ENCODE results near the gene MYO5A.

MYO5A gene

DNA sequence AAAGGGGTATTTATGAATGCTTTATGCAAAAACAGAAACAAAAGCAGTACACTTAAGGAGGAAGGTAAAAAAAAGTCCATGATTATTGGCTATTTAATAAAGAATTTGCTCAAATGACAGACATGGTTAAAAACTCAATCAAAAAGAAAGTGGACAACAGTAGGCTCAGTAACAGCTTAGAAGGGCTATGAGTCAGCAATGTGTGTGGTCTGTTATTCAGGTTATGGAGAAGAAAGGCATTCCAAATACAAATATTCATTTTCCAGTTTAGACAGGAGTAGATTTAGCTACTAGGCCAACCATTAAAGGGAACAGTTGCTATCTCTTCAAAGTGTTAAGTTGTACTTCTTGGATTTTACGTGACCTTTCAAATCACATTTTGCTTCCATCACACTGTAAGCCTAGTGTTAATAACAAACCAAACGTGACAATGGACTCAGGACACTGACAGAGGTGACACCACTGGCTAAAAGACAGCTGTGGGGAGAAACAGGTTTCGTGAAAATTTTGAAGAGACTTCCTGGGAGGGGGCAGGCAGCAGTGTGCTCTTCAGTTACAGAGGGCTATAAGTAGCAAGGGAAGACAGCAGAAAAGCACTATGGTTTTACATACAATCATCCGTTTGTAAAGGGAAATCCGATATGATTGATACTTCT is 191.4 kb downstream of the MYO5A start:
- DNase-seq (ENCODE audit: low read depth) = peak; percentile 44
- Histone ChIP-seq H3K36me3 (ENCODE audit: control insufficient read depth, insufficient read depth, low read length, severe bottlenecking) (peaks cover 15% of the 10 kb centered on the region), H3K27me3 (replicated peaks; ENCODE audit: control insufficient read depth, insufficient read depth, low read length) (no peaks in the 10 kb centered on the region), H3K9ac (ENCODE audit: low read length) (no peak overlapping the region), H3K4me1 (ENCODE audit: control insufficient read depth, insufficient read depth, low read length) (peaks cover 12% of the 10 kb centered on the region), H3K9me3 (ENCODE audit: control insufficient read depth, low read length) (no peaks in the 10 kb centered on the region), H3K4me3 (ENCODE audit: low read length) (no peak overlapping the region)

DNA sequence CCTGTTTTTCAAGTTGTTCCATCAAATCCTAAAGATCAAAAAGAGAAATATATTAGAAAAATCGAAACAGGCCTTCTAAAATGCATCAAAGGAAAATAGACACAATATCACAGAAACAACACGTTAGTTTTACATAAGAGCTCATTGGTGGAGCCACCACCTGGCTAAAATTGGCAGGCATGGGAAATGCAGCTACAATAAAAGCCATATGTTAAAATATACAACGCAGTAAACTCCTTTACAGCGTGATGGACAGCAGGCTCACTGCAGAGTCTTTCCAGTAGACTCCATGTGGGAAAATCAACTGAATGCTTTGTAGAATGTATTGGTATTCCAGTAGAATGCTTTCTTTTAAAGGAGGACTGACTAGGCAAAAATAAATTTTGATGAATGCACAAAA is 192.2 kb downstream of the MYO5A start:
- peaks cover 15% of the 10 kb centered on the region for H3K36me3 ChIP-seq (ENCODE audit: control insufficient read depth, insufficient read depth, low read length, severe bottlenecking)
- no peak overlapping the region for H3K9ac ChIP-seq (ENCODE audit: low read length)
- H3K9me3 ChIP-seq (ENCODE audit: control insufficient read depth, low read length) = no peaks in the 10 kb centered on the region
- no peak for DNase-seq (ENCODE audit: low read depth)
- H3K27me3 ChIP-seq (replicated peaks; ENCODE audit: control insufficient read depth, insufficient read depth, low read length) = no peaks in the 10 kb centered on the region
- no peak overlapping the region for H3K4me3 ChIP-seq (ENCODE audit: low read length)
- H3K4me1 ChIP-seq (ENCODE audit: control insufficient read depth, insufficient read depth, low read length) = peaks cover 19% of the 10 kb centered on the region

- H3K4me3 ChIP-seq (ENCODE audit: low read length) = no peak overlapping the region
- no peak overlapping the region for H3K9ac ChIP-seq (ENCODE audit: low read length)
- H3K9me3 ChIP-seq (ENCODE audit: control insufficient read depth, low read length) = no peaks in the 10 kb centered on the region
- H3K36me3 ChIP-seq (ENCODE audit: control insufficient read depth, insufficient read depth, low read length, severe bottlenecking) = peaks cover 18% of the 10 kb centered on the region
- DNase-seq (ENCODE audit: low read depth) = peak; percentile 28
- H3K27me3 ChIP-seq (replicated peaks; ENCODE audit: control insufficient read depth, insufficient read depth, low read length) = no peaks in the 10 kb centered on the region
- H3K4me1 ChIP-seq (ENCODE audit: control insufficient read depth, insufficient read depth, low read length) = peaks cover 20% of the 10 kb centered on the region
Measured at GRCh38 chr15:52334491-52335160, 194.1 kb downstream of the MYO5A start.

DNA sequence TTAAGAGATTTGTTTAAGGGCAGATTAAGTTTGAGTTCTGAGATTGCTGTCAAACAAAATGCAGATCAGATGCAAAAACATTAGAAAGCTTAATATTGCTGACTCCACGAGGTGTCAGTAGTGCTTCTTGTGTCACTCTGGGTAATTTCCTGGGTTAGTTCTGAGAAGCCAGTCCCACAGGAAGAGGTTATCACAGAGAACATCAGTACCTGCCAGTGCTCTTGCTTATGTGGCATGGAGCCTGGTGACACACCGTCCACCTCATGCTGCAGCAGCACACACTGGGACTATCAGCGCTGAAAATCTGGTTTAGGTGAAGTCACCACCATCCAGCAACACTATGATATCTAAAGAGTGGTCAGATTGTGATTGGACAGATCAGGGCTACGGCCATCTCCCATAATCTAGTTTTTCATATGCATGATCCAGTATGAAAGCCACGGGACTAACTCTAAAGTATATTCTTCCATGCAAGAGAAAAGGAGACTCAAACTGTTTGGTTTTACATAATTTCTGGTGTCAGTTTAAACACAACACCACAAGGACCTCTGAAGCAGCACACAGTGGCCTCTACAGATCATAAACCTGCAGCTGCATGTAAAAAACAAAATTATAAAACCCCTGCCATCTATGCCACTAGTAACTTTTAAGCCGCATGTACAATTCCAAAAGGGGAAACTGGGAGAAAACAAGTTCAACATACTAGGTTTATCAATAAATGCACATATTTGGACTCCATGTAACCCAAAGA is 197.0 kb downstream of the MYO5A start:
- Histone ChIP-seq H3K9me3 (ENCODE audit: control insufficient read depth, low read length) (no peaks in the 10 kb centered on the region), H3K4me1 (ENCODE audit: control insufficient read depth, insufficient read depth, low read length) (peaks cover 12% of the 10 kb centered on the region), H3K27me3 (replicated peaks; ENCODE audit: control insufficient read depth, insufficient read depth, low read length) (no peaks in the 10 kb centered on the region), H3K4me3 (ENCODE audit: low read length) (no peak overlapping the region), H3K9ac (ENCODE audit: low read length) (peak overlapping the region; percentile 36), H3K36me3 (ENCODE audit: control insufficient read depth, insufficient read depth, low read length, severe bottlenecking) (peaks cover 25% of the 10 kb centered on the region)
- peak; percentile 52 for DNase-seq (ENCODE audit: low read depth)

- Histone ChIP-seq H3K4me3 (ENCODE audit: low read length) (no peak overlapping the region), H3K4me1 (ENCODE audit: control insufficient read depth, insufficient read depth, low read length) (peaks cover 11% of the 10 kb centered on the region), H3K27me3 (replicated peaks; ENCODE audit: control insufficient read depth, insufficient read depth, low read length) (no peaks in the 10 kb centered on the region), H3K36me3 (ENCODE audit: control insufficient read depth, insufficient read depth, low read length, severe bottlenecking) (peaks cover 27% of the 10 kb centered on the region), H3K9me3 (ENCODE audit: control insufficient read depth, low read length) (no peaks in the 10 kb centered on the region), H3K9ac (ENCODE audit: low read length) (no peak overlapping the region)
- DNase-seq (ENCODE audit: low read depth) = no peak
Measured at GRCh38 chr15:52329987-52330386, 198.7 kb downstream of the MYO5A start.

DNA sequence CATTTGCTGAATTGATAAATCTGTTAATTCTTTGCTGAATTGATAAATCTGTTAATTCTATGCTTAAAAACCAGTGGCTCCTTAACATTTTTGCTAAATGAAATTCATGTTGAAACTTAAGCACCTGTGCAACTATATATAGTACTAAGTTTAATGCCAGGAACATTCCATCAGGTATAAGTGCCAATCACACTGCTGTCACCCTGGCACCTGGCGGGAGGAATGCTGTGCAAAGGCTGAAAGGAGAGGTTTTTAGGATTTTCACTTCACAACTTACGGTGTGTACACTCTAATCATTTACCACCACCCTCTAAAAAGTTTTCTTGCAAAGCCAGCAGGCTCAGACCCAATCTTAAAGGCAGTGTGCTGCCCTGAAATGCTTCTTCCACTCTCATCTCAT is 199.5 kb downstream of the MYO5A start:
- H3K36me3 ChIP-seq (ENCODE audit: control insufficient read depth, insufficient read depth, low read length, severe bottlenecking) = peaks cover 22% of the 10 kb centered on the region
- H3K9me3 ChIP-seq (ENCODE audit: control insufficient read depth, low read length) = no peaks in the 10 kb centered on the region
- DNase-seq (ENCODE audit: low read depth) = no peak
- no peaks in the 10 kb centered on the region for H3K27me3 ChIP-seq (replicated peaks; ENCODE audit: control insufficient read depth, insufficient read depth, low read length)
- no peak overlapping the region for H3K4me3 ChIP-seq (ENCODE audit: low read length)
- H3K4me1 ChIP-seq (ENCODE audit: control insufficient read depth, insufficient read depth, low read length) = peaks cover 8% of the 10 kb centered on the region
- H3K9ac ChIP-seq (ENCODE audit: low read length) = no peak overlapping the region

GRCh38 chr15:52328680-52329079 is 200.0 kb downstream of the MYO5A start:
- Histone ChIP-seq H3K9ac (ENCODE audit: low read length) (no peak overlapping the region), H3K4me3 (ENCODE audit: low read length) (no peak overlapping the region), H3K4me1 (ENCODE audit: control insufficient read depth, insufficient read depth, low read length) (peaks cover 8% of the 10 kb centered on the region), H3K36me3 (ENCODE audit: control insufficient read depth, insufficient read depth, low read length, severe bottlenecking) (peaks cover 22% of the 10 kb centered on the region), H3K27me3 (replicated peaks; ENCODE audit: control insufficient read depth, insufficient read depth, low read length) (no peaks in the 10 kb centered on the region), H3K9me3 (ENCODE audit: control insufficient read depth, low read length) (no peaks in the 10 kb centered on the region)
- no peak for DNase-seq (ENCODE audit: low read depth)

- DNase-seq (ENCODE audit: low read depth) = peak; percentile 46
- Histone ChIP-seq H3K36me3 (ENCODE audit: control insufficient read depth, insufficient read depth, low read length, severe bottlenecking) (peaks cover 27% of the 10 kb centered on the region), H3K9ac (ENCODE audit: low read length) (no peak overlapping the region), H3K4me3 (ENCODE audit: low read length) (no peak overlapping the region), H3K4me1 (ENCODE audit: control insufficient read depth, insufficient read depth, low read length) (peaks cover 3% of the 10 kb centered on the region), H3K27me3 (replicated peaks; ENCODE audit: control insufficient read depth, insufficient read depth, low read length) (no peaks in the 10 kb centered on the region), H3K9me3 (ENCODE audit: control insufficient read depth, low read length) (no peaks in the 10 kb centered on the region)
Measured at GRCh38 chr15:52326756-52327155, 201.9 kb downstream of the MYO5A start.

GRCh38 chr15:52324109-52324508 is 204.6 kb downstream of the MYO5A start:
- Histone ChIP-seq H3K4me1 (ENCODE audit: control insufficient read depth, insufficient read depth, low read length) (no peaks in the 10 kb centered on the region), H3K4me3 (ENCODE audit: low read length) (no peak overlapping the region), H3K27me3 (replicated peaks; ENCODE audit: control insufficient read depth, insufficient read depth, low read length) (no peaks in the 10 kb centered on the region), H3K9ac (ENCODE audit: low read length) (no peak overlapping the region), H3K9me3 (ENCODE audit: control insufficient read depth, low read length) (no peaks in the 10 kb centered on the region), H3K36me3 (ENCODE audit: control insufficient read depth, insufficient read depth, low read length, severe bottlenecking) (peaks cover 33% of the 10 kb centered on the region)
- DNase-seq (ENCODE audit: low read depth) = no peak

- DNase-seq (ENCODE audit: low read depth) = no peak
- H3K9ac ChIP-seq (ENCODE audit: low read length) = no peak overlapping the region
- H3K4me3 ChIP-seq (ENCODE audit: low read length) = no peak overlapping the region
- H3K27me3 ChIP-seq (replicated peaks; ENCODE audit: control insufficient read depth, insufficient read depth, low read length) = no peaks in the 10 kb centered on the region
- H3K4me1 ChIP-seq (ENCODE audit: control insufficient read depth, insufficient read depth, low read length) = no peaks in the 10 kb centered on the region
- H3K9me3 ChIP-seq (ENCODE audit: control insufficient read depth, low read length) = no peaks in the 10 kb centered on the region
- peaks cover 34% of the 10 kb centered on the region for H3K36me3 ChIP-seq (ENCODE audit: control insufficient read depth, insufficient read depth, low read length, severe bottlenecking)
Measured at GRCh38 chr15:52318729-52319500, 209.8 kb downstream of the MYO5A start.

- DNase-seq (ENCODE audit: low read depth) = no peak
- Histone ChIP-seq H3K36me3 (ENCODE audit: control insufficient read depth, insufficient read depth, low read length, severe bottlenecking) (peaks cover 43% of the 10 kb centered on the region), H3K9ac (ENCODE audit: low read length) (no peak overlapping the region), H3K27me3 (replicated peaks; ENCODE audit: control insufficient read depth, insufficient read depth, low read length) (no peaks in the 10 kb centered on the region), H3K4me1 (ENCODE audit: control insufficient read depth, insufficient read depth, low read length) (no peaks in the 10 kb centered on the region), H3K4me3 (ENCODE audit: low read length) (no peak overlapping the region), H3K9me3 (ENCODE audit: control insufficient read depth, low read length) (no peaks in the 10 kb centered on the region)
Measured at GRCh38 chr15:52317688-52318087, 211.0 kb downstream of the MYO5A start.
